Gastrocnemius medialis (tissue), 4 donors: ENCODE results near the gene TRIM47. TPM values are rescaled to one million over a fixed set of nuclear protein-coding genes. Genes with fewer than 3 reads are reported as not detected.

Experiments
- ATAC-seq, 2 donors: fragments of 150-250 bp; one replicate each; pipeline ENCODE4 v1.9.1; 2016
- DNase-seq, 2 donors: peaks; one replicate each; pipeline ENCODE4 v3.0.0-alpha.2; 2019
- H3K27ac ChIP-seq, 4 donors: fragments of 200-600 bp; sonication (generic); 1 replicate in 1 of 4; 2 replicates in 3 of 4; pipeline ENCODE4 v1.5.1; 2016 to 2018; ENCODE audit warnings: mild to moderate bottlenecking in 2 of 4, moderate library complexity in 1 of 4
- H3K27me3 ChIP-seq, 3 donors: fragments of 200-600 bp; sonication (generic) in 2 of 3; 1 replicate in 1 of 3; 2 replicates in 2 of 3; pipeline versions ENCODE4 v1.5.1 to v1.6.0; 2016 to 2019; ENCODE audit warnings: mild to moderate bottlenecking in 1 of 3, moderate library complexity in 1 of 3
- H3K36me3 ChIP-seq, 2 donors: fragments of 200-600 bp; sonication (generic) in 1 of 2; one replicate each; pipeline ENCODE4 v1.5.1; 2017 to 2018
- H3K4me1 ChIP-seq, 2 donors: fragments of 200-600 bp; sonication (generic) in 1 of 2; one replicate each; pipeline ENCODE4 v1.5.1; 2016 to 2017; ENCODE audit warnings: mild to moderate bottlenecking in 2 of 2
- H3K4me3 ChIP-seq, 4 donors: fragments of 200-600 bp; sonication (generic) in 3 of 4; 1 replicate in 1 of 4; 2 replicates in 3 of 4; pipeline ENCODE4 v1.5.1; 2016 to 2019; ENCODE audit warnings: mild to moderate bottlenecking in 2 of 4
- H3K9me3 ChIP-seq, 3 donors: fragments of 200-600 bp; sonication (generic) in 2 of 3; 1 replicate in 1 of 3; 2 replicates in 2 of 3; pipeline ENCODE4 v1.5.1; 2016 to 2019
- POLR2A ChIP-seq, 2 donors: fragments of 450-650 bp; IDR thresholded peaks; one replicate each; pipeline ENCODE4 v1.6.1; 2017; ENCODE audit warnings: antibody characterized with exemption in 2 of 2, mild to moderate bottlenecking in 2 of 2, moderate library complexity in 2 of 2
- in situ Hi-C, 4 donors: fragments of 200-750 bp; cut with MboI; loops; one replicate each; pipeline versions ENCODE4 v1.15.0 to v1.8.0; 2017; ENCODE audit warnings: low sequenced_read_pairs in 4 of 4
- intact Hi-C: fragments of 100-400 bp; cut with DNase I; formaldehyde crosslinking; loops from one replicate; pipeline ENCODE4 v1.15.1; 2023; ENCODE audit warnings: low total_unique reads
- total RNA-seq, 4 donors: library from RNA; depleted of rRNA; stranded (reverse); fragments of >200 nt; gene quantifications; one replicate each; pipeline versions ENCODE4 v1.1.0 to v1.2.3, GENCODE V29; 2016
- TF ChIP-seq, protein P1 (sequence below), 5 experiments: fragments of 450-650 bp in 3 of 5; fragments of 200-600 bp in 2 of 5; sonication (generic) in 2 of 5; IDR thresholded peaks in 4 of 5; conservative IDR thresholded peaks in 1 of 5; 1 replicate in 4 of 5; 2 replicates in 1 of 5; pipeline ENCODE4 v1.5.1; 2016 to 2019; ENCODE audit warnings: antibody characterized with exemption in 5 of 5, mild to moderate bottlenecking in 3 of 5, moderate library complexity in 3 of 5

The TRIM47 gene
- total RNA-seq, 4 donors from 2014 or later, result 9.5 to 18.4 (median 15.5) TPM

DNA sequence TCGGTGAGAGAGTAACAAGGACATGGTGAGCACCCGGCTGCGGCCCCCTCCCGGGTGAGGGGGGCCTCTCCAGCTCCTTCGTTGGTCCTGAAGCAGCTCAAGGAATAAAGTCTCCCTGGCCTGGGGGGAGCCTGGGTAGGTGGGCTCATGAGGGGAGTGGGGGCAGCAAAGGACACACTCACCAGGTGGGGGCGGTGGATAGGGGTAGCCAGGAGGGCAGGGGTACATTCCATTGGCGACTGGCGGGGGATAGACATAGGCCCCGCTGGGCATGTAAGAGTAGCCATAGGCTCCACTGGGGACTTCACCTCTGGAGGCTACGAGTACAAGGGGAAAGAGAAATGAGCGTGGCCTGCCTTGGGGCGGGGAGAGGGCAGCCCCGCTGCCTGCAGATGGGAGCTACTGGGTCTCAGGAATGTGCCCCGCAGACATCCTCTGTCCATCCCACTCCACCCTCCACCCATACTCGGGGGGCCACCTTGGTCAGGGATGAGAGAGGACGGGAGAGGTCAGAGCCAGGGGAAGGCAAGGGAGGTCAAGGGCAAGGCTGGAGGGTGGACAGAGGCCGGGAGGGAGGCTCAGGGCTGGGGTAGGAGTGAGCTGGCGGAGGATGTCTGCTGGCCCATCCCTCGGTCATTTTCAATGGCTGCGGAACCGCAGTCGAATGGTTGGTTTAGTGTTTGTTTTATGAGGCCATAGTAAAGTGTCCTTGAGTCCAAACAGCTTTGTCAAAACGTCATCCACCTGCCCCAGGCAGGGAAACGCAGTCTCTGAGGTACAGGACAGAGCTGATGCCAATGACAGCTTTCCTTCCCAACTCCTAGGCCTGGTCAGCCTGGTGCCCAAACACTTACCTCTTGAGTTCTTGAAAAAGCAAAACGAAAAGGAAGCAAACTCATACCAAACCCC lies 30.5 kb downstream of the TRIM47 start:
- in situ Hi-C loops (no loop called here), intact Hi-C loops (no loop called here)
- ATAC-seq (no peak), DNase-seq (no peak)
- peaks cover 0 to 61% of the 10 kb centered on the region in 2 donors for H3K36me3 ChIP-seq
- peaks cover 73 to 75% of the 10 kb centered on the region in 2 donors for H3K4me1 ChIP-seq
- H3K4me3 ChIP-seq, result no peak overlapping the region
- H3K9me3 ChIP-seq, result no peaks in the 10 kb centered on the region
- TF ChIP-seq POLR2A (IDR thresholded peaks at IDR 0.05), result no peak
- TF ChIP-seq, protein P1, sequence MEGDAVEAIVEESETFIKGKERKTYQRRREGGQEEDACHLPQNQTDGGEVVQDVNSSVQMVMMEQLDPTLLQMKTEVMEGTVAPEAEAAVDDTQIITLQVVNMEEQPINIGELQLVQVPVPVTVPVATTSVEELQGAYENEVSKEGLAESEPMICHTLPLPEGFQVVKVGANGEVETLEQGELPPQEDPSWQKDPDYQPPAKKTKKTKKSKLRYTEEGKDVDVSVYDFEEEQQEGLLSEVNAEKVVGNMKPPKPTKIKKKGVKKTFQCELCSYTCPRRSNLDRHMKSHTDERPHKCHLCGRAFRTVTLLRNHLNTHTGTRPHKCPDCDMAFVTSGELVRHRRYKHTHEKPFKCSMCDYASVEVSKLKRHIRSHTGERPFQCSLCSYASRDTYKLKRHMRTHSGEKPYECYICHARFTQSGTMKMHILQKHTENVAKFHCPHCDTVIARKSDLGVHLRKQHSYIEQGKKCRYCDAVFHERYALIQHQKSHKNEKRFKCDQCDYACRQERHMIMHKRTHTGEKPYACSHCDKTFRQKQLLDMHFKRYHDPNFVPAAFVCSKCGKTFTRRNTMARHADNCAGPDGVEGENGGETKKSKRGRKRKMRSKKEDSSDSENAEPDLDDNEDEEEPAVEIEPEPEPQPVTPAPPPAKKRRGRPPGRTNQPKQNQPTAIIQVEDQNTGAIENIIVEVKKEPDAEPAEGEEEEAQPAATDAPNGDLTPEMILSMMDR (IDR thresholded peaks at IDR 0.05 in 4 of 5, conservative IDR thresholded peaks at IDR 0.05 in 1 of 5), result no peak
- no peaks in the 10 kb centered on the region for H3K27me3 ChIP-seq
- H3K27ac ChIP-seq, result peak overlapping the region; percentile 95 to 99 (median 95)

DNA sequence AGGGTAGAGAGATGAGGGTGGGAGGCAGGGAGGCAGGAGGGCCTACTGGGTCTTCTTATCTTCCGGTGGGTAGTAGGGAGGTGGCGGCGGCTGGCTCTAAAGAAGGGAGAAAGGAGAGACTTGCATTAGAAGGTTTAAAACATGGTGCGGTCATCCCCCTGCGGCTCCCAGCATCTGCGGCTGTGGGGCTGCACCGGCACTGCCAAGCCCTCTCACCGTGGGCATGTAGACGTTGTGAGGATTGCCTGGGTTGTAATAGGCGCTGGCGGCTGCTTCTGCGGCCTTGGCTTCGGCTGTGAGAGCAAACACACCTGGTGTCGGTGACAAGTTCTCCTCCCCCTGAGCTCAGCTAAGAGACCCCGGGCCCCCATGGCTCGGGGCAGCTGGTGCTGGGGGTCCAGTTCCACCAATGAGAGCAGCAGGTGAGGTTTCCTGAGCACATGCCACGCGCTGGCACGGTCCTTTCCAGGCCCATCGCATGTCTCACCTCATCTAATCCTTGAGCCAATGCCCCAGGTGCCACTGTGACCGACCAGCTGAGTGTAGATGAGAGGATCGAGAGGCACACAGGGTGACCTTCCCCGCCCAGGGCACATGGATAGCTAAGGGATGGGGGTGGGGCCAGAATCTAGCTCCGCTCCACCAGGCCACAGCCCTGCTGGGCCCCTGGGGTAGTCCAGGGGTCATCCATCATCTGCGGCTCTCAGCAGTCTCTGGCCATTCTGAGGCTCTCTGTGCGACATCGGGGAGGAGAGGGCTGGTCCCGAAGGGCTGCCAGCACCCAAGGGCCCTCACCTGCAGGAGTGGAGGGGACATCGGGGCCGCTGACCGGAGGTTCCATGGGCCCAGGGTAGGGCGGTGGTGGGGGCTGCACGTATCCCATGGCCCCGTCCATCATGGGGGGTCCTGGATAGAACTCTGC lies 31.4 kb downstream of the TRIM47 start:
- Histone ChIP-seq H3K27ac (peak overlapping the region; percentile 95 to 99 (median 95)), H3K4me3 (no peak overlapping the region), H3K36me3 (peaks cover 0 to 54% of the 10 kb centered on the region in 2 donors), H3K9me3 (no peaks in the 10 kb centered on the region), H3K4me1 (peaks cover 64 to 66% of the 10 kb centered on the region in 2 donors), H3K27me3 (no peaks in the 10 kb centered on the region)
- ATAC-seq (no peak), DNase-seq (no peak)
- TF ChIP-seq, protein P1 (IDR thresholded peaks at IDR 0.05 in 4 of 5, conservative IDR thresholded peaks at IDR 0.05 in 1 of 5), result no peak
- TF ChIP-seq POLR2A (IDR thresholded peaks at IDR 0.05), result no peak
- intact Hi-C loops, result no loop called here
- in situ Hi-C loops, result no loop called here

DNA sequence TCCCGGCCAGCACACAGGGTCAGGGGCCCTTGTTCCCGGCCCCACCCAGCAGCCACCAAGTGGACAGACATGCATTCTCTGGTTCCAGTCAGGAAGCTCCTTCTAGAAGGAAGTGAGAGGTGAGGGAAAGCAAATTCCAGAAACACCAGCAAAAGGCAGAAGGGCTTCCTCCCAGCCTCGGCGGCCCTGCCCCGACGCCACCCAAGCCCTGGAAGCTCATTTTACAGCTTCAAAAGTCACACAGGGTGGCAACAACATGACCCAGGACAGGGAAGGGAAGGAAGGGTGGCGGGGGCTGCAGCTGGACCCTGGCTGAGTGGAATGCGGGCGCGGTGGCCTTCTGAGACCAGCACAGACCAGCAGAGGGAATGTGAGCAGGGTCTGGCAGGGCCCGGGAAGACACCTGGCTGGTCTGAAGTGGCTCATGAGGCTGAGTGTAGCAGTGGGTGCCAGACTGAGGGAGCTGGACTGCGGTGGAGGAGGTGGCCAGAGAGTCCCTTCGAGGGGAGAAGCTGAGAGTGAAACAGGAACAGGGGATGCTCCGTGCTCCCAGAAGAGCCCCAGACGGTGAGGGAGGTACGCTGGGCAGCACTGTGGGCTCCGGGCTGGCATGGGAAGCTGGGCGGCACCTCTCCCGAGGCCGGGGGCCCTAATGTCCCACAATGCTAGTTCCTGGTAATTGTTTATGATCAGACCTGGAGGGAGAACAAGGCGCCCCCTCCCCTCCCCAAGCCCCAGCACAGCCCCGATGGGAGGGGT lies 32.3 kb downstream of the TRIM47 start:
- intact Hi-C loops (loop anchor here (2.0 kb wide), 2 partner anchors 61 to 153 kb away; partner anchors contain the start of gene UNK), in situ Hi-C loops (no loop called here)
- Histone ChIP-seq H3K4me1 (peaks cover 58 to 59% of the 10 kb centered on the region in 2 donors), H3K9me3 (no peaks in the 10 kb centered on the region), H3K36me3 (peaks cover 0 to 53% of the 10 kb centered on the region in 2 donors), H3K27me3 (no peaks in the 10 kb centered on the region), H3K4me3 (no peak overlapping the region), H3K27ac (peak overlapping the region; percentile 95 to 99 (median 95))
- no peak for DNase-seq
- ATAC-seq, result no peak
- TF ChIP-seq, protein P1 (IDR thresholded peaks at IDR 0.05 in 4 of 5, conservative IDR thresholded peaks at IDR 0.05 in 1 of 5), result no peak
- no peak for TF ChIP-seq POLR2A (IDR thresholded peaks at IDR 0.05)

DNA sequence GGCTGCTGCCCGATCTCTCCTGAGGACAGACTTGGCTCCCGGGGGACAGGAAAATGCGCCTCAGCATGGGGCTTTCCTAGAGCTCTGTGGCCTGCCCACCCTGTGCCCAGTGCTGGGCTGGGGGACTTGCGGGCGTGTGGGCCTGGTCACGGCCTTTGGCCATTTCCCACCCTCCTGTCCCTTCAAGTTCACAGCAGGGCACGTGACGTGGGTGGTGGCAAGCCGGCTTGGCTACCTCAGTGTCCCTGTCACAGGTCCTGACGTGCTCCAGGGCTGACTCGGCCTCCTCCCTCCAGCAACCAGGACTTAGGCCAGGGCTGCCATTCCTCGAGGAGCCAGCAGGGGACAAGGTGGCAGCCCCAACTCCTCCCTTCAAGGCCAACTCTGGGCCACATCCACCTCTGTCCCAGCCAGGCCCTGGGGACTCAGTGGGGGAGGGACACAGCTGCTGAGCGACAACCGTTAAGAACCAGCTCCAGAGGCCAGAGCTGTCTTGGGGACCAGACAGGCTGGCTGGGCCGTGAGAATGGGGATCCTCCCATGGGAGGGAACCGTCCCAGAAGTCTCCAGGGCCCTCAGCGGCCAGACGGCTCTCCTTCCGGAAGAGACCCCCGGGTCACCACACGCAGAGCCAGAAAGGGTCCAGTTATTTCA lies 33.2 kb downstream of the TRIM47 start:
- H3K36me3 ChIP-seq, result peaks cover 0 to 50% of the 10 kb centered on the region in 2 donors
- in situ Hi-C loops, result no loop called here
- peak overlapping the region; percentile 95 to 99 (median 95) for H3K27ac ChIP-seq
- no peaks in the 10 kb centered on the region for H3K27me3 ChIP-seq
- ATAC-seq, result peak; percentile 82 to 88
- peak; percentile 94 to 98 for DNase-seq
- no peaks in the 10 kb centered on the region for H3K9me3 ChIP-seq
- H3K4me3 ChIP-seq, result peak overlapping the region in 1 of 4 donors; percentile 8
- peak; percentile 45 to 50 for TF ChIP-seq POLR2A (IDR thresholded peaks at IDR 0.05)
- TF ChIP-seq, protein P1 (IDR thresholded peaks at IDR 0.05 in 4 of 5, conservative IDR thresholded peaks at IDR 0.05 in 1 of 5), result peak; percentile 91 to 98 (median 95)
- intact Hi-C loops, result loop anchor here (2.0 kb wide), 2 partner anchors 60 to 152 kb away; partner anchors contain the start of gene UNK
- peaks cover 48 to 50% of the 10 kb centered on the region in 2 donors for H3K4me1 ChIP-seq
